ENCODE measurements around the gene C9orf57. TPM values are rescaled to one million over a fixed set of nuclear protein-coding genes. Genes with fewer than 3 reads are reported as not detected.

Gene C9orf57, protein sequence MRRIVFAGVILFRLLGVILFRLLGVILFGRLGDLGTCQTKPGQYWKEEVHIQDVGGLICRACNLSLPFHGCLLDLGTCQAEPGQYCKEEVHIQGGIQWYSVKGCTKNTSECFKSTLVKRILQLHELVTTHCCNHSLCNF
- total RNA-seq (2022; extraction: Qiagen RNA extraction; ENCODE audit: low read depth) = not detected in 5 replicates

DNA sequence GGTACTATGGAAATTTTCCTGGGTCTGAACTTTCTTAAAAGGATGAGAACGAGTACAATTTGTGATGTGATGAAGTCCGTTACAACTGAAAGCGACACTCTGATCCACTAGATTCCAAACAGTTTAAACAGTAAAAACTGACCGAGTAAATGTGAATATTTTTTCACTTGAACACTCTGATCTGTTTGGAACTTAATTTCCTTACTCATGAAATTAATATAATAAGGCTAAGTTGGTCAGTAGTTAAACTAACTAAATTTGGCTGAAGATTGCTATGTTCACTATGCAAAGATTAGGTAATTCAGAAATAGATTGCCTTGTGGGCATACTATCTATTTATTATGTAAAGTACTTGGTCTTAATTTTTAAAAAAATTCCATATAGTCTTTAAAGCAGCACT is at the start of gene C9orf57:
TSS of gene C9orf57 (minus strand) at position 101 of the 400 bp plus-strand sequence. CDS start 1,282 bp downstream, outside the sequence.

Other genes with a start within 250 kb of the C9orf57 start
- 15.4 to 19.5 TPM (median 18.0 TPM) in 5 replicates for gene ABHD17B, start 149.4 kb downstream of the C9orf57 start, total RNA-seq (2022; extraction: Qiagen RNA extraction; ENCODE audit: low read depth)
- 11.7 to 15.7 TPM (median 15.0 TPM) in 5 replicates for gene C9orf85, start 149.0 kb downstream of the C9orf57 start, total RNA-seq (2022; extraction: Qiagen RNA extraction; ENCODE audit: low read depth)
- gene GDA, start 88.8 kb upstream of the C9orf57 start, total RNA-seq (2022; extraction: Qiagen RNA extraction; ENCODE audit: low read depth) = 1.2 to 1.3 TPM (median 1.2 TPM) in 5 replicates